Osteoblast (primary cell): ENCODE measurements around the gene PTGES2. TPM values are rescaled to one million over a fixed set of nuclear protein-coding genes. Genes with fewer than 3 reads are reported as not detected.

ENCODE experiments used
- DNase-seq: peaks from one replicate; pipeline ENCODE4 v3.0.0; 2011; ENCODE audit warnings: low spot score, mixed read lengths; ENCODE audit not compliant: insufficient read length; ENCODE audit errors: missing footprints
- H2AFZ ChIP-seq: 2 replicates; pipeline ENCODE4 v1.6.0; 2011; ENCODE audit warnings: mild to moderate bottlenecking, low read length
- H3K27ac ChIP-seq: 2 replicates; pipeline ENCODE4 v1.5.1; 2011; ENCODE audit warnings: mild to moderate bottlenecking, low read depth, low read length, moderate library complexity
- H3K27me3 ChIP-seq: 2 replicates; pipeline ENCODE4 v1.6.0; 2012; ENCODE audit warnings: mild to moderate bottlenecking, control low read depth, inconsistent platforms, low read length, moderate library complexity; ENCODE audit not compliant: insufficient read depth
- H3K36me3 ChIP-seq: 2 replicates; pipeline ENCODE4 v1.5.1; 2011; ENCODE audit warnings: mild to moderate bottlenecking, low read length, control low read depth, moderate library complexity; ENCODE audit not compliant: insufficient read depth
- H3K4me1 ChIP-seq: 2 replicates; pipeline ENCODE4 v1.5.1; 2011; ENCODE audit warnings: mild to moderate bottlenecking, low read length, control low read depth, moderate library complexity; ENCODE audit not compliant: insufficient read depth
- H3K4me2 ChIP-seq: 2 replicates; pipeline ENCODE4 v1.6.0; 2011; ENCODE audit warnings: mild to moderate bottlenecking, low read length; ENCODE audit not compliant: insufficient read depth
- H3K4me3 ChIP-seq: fragments of 200-600 bp; sonication (generic); 3 replicates; pipeline ENCODE4 v1.5.1; 2012; ENCODE audit warnings: mild to moderate bottlenecking, low read length, inconsistent platforms; ENCODE audit not compliant: insufficient read depth
- H3K79me2 ChIP-seq: 2 replicates; pipeline ENCODE4 v1.6.0; 2012; ENCODE audit warnings: mild to moderate bottlenecking, low read length, control low read depth, inconsistent platforms; ENCODE audit not compliant: insufficient read depth
- H3K9me3 ChIP-seq: 2 replicates; pipeline ENCODE4 v1.5.1; 2011; ENCODE audit warnings: low read depth, low read length, control low read depth
- H4K20me1 ChIP-seq: 2 replicates; pipeline ENCODE4 v1.6.0; 2012; ENCODE audit warnings: mild to moderate bottlenecking, low read length, control low read depth; ENCODE audit not compliant: insufficient read depth
- CTCF ChIP-seq: IDR thresholded peaks from 2 replicates; pipeline ENCODE4 v1.5.1; 2011; ENCODE audit warnings: mild to moderate bottlenecking, low read depth, low read length, moderate library complexity; ENCODE audit errors: extremely low read depth
- total RNA-seq: library from RNA; depleted of rRNA; stranded (reverse); fragments of >200 nt; gene quantifications from 2 replicates; pipeline ENCODE4 v1.2.3, GENCODE V29; 2012

PTGES2 gene
- total RNA-seq, 1 donor = 50.3 TPM

- no peak overlapping the region for H3K27ac ChIP-seq
- peaks cover 10% of the 10 kb centered on the region for H3K79me2 ChIP-seq
- no peak overlapping the region for H3K4me3 ChIP-seq
- H3K36me3 ChIP-seq = peaks cover 48% of the 10 kb centered on the region
- peak; percentile 64 for DNase-seq
- no peaks in the 10 kb centered on the region for H3K27me3 ChIP-seq
- TF ChIP-seq CTCF = no peak
- H3K9me3 ChIP-seq = no peaks in the 10 kb centered on the region
- no peaks in the 10 kb centered on the region for H3K4me1 ChIP-seq
- no peak overlapping the region for H2AFZ ChIP-seq
- no peaks in the 10 kb centered on the region for H4K20me1 ChIP-seq
- no peak overlapping the region for H3K4me2 ChIP-seq
Measured at GRCh38 chr9:128108269-128109049, 19.1 kb downstream of the PTGES2 start.

- H3K36me3 ChIP-seq = peaks cover 56% of the 10 kb centered on the region
- no peak overlapping the region for H3K27ac ChIP-seq
- peak; percentile 70 for DNase-seq
Measured at GRCh38 chr9:128107468-128108268, 19.9 kb downstream of the PTGES2 start.

GRCh38 chr9:128106940-128107467, 20.5 kb downstream of the PTGES2 start:
- no peaks in the 10 kb centered on the region for H4K20me1 ChIP-seq
- no peak overlapping the region for H3K4me2 ChIP-seq
- H3K27ac ChIP-seq = no peak overlapping the region
- no peaks in the 10 kb centered on the region for H3K27me3 ChIP-seq
- TF ChIP-seq CTCF = no peak
- no peaks in the 10 kb centered on the region for H3K4me1 ChIP-seq
- H3K79me2 ChIP-seq = peaks cover 24% of the 10 kb centered on the region
- peak; percentile 83 for DNase-seq
- H2AFZ ChIP-seq = no peak overlapping the region
- peaks cover 62% of the 10 kb centered on the region for H3K36me3 ChIP-seq
- no peaks in the 10 kb centered on the region for H3K9me3 ChIP-seq
- no peak overlapping the region for H3K4me3 ChIP-seq

More at GRCh38 chr9:128107468-128108268, 19.9 kb downstream of the PTGES2 start:
- H3K4me2 ChIP-seq = no peak overlapping the region
- H3K79me2 ChIP-seq = peaks cover 18% of the 10 kb centered on the region
- no peaks in the 10 kb centered on the region for H3K9me3 ChIP-seq
- H3K27me3 ChIP-seq = no peaks in the 10 kb centered on the region
- H3K4me1 ChIP-seq = no peaks in the 10 kb centered on the region
- no peak overlapping the region for H3K4me3 ChIP-seq
- TF ChIP-seq CTCF = no peak
- no peak overlapping the region for H2AFZ ChIP-seq
- H4K20me1 ChIP-seq = no peaks in the 10 kb centered on the region
